RWPE2 (cell line): ENCODE data around the gene BABAM2.

ENCODE experiments used
- ATAC-seq: fragments of 200-7000 bp; cut with Tn5 transposase; 3 replicates; pipeline ENCODE4 v1.9.1; 2021; ENCODE audit warnings: low read depth
- DNase-seq: peaks from one replicate; pipeline ENCODE4 v3.0.0-alpha.2; 2020; ENCODE audit warnings: low spot score
- H3K27ac ChIP-seq: fragments of 450-650 bp; 2 replicates; pipeline ENCODE4 v1.5.1; 2017; ENCODE audit warnings: mild to moderate bottlenecking; ENCODE audit not compliant: poor library complexity, severe bottlenecking
- H3K27me3 ChIP-seq: fragments of 250-450 bp; sonication (Bioruptor Pico); 2 replicates; pipeline ENCODE4 v1.5.1; 2021; ENCODE audit warnings: mild to moderate bottlenecking, moderate library complexity; ENCODE audit not compliant: insufficient read depth, poor library complexity, severe bottlenecking
- H3K36me3 ChIP-seq: fragments of 250-450 bp; sonication (Bioruptor Pico); 2 replicates; pipeline ENCODE4 v1.5.1; 2020; ENCODE audit warnings: low read depth, mild to moderate bottlenecking, moderate library complexity
- H3K4me1 ChIP-seq: fragments of 250-450 bp; sonication (Bioruptor Pico); 2 replicates; pipeline ENCODE4 v1.5.1; 2021; ENCODE audit warnings: mild to moderate bottlenecking, moderate library complexity; ENCODE audit not compliant: insufficient read depth, poor library complexity, severe bottlenecking
- H3K4me3 ChIP-seq: fragments of 250-450 bp; sonication (Bioruptor Pico); 2 replicates; pipeline ENCODE4 v1.5.1; 2021; ENCODE audit warnings: mild to moderate bottlenecking, moderate library complexity; ENCODE audit not compliant: severe bottlenecking
- H3K9me3 ChIP-seq: fragments of 250-450 bp; sonication (Bioruptor Pico); 2 replicates; pipeline ENCODE4 v1.5.1; 2021; ENCODE audit warnings: mild to moderate bottlenecking, moderate library complexity; ENCODE audit not compliant: severe bottlenecking
- TF ChIP-seq, protein P1 (sequence below): fragments of 450-650 bp; IDR thresholded peaks from one replicate; pipeline ENCODE4 v1.5.1; 2017; ENCODE audit warnings: mild to moderate bottlenecking, moderate library complexity; ENCODE audit not compliant: poor library complexity, severe bottlenecking

BABAM2 gene

DNA sequence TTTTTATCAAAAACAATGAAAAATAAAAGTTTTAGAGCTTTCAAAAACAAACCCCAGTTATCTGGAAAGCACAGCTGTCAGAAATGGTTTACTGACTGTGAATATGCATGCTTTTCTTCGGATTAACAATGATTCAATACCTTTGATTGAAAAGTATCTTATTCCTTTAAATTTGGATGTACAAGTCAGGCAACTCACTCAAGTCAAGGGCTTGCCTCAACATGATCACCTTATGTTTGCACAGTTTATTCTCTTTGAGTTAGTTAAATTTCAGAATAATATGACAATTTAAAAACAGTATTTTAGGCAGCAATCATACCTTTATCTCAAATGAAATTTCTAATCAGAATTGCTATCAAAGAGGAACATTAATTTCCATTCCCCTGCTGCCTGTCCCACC, 393.3 kb downstream of the BABAM2 start:
- TF ChIP-seq, protein P1, sequence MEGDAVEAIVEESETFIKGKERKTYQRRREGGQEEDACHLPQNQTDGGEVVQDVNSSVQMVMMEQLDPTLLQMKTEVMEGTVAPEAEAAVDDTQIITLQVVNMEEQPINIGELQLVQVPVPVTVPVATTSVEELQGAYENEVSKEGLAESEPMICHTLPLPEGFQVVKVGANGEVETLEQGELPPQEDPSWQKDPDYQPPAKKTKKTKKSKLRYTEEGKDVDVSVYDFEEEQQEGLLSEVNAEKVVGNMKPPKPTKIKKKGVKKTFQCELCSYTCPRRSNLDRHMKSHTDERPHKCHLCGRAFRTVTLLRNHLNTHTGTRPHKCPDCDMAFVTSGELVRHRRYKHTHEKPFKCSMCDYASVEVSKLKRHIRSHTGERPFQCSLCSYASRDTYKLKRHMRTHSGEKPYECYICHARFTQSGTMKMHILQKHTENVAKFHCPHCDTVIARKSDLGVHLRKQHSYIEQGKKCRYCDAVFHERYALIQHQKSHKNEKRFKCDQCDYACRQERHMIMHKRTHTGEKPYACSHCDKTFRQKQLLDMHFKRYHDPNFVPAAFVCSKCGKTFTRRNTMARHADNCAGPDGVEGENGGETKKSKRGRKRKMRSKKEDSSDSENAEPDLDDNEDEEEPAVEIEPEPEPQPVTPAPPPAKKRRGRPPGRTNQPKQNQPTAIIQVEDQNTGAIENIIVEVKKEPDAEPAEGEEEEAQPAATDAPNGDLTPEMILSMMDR = no peak
- DNase-seq (no peak), ATAC-seq (no peak; the same call in 2 of the 3 replicates)
- Histone ChIP-seq H3K36me3 (no peaks in the 10 kb centered on the region), H3K9me3 (no peaks in the 10 kb centered on the region), H3K4me3 (no peak overlapping the region), H3K27ac (peak overlapping the region; percentile 41), H3K27me3 (no peaks in the 10 kb centered on the region), H3K4me1 (peaks cover 14% of the 10 kb centered on the region)

GRCh38 chr2:28286678-28287077, 396.1 kb downstream of the BABAM2 start:
- TF ChIP-seq, protein P1 = no peak
- no peaks in the 10 kb centered on the region for H3K9me3 ChIP-seq
- peaks cover 17% of the 10 kb centered on the region for H3K4me1 ChIP-seq
- DNase-seq (no peak), ATAC-seq (no peak)
- H3K36me3 ChIP-seq = no peaks in the 10 kb centered on the region
- H3K27me3 ChIP-seq = no peaks in the 10 kb centered on the region
- H3K4me3 ChIP-seq = no peak overlapping the region
- no peak overlapping the region for H3K27ac ChIP-seq

GRCh38 chr2:28287256-28287915, 396.9 kb downstream of the BABAM2 start:
- TF ChIP-seq, protein P1 = no peak
- H3K27me3 ChIP-seq = no peaks in the 10 kb centered on the region
- H3K4me1 ChIP-seq = peaks cover 17% of the 10 kb centered on the region
- H3K36me3 ChIP-seq = no peaks in the 10 kb centered on the region
- ATAC-seq = no peak
- H3K9me3 ChIP-seq = no peaks in the 10 kb centered on the region
- DNase-seq = no peak
- H3K27ac ChIP-seq = no peak overlapping the region
- no peak overlapping the region for H3K4me3 ChIP-seq

GRCh38 chr2:28288620-28289019, 398.1 kb downstream of the BABAM2 start:
- TF ChIP-seq, protein P1 = no peak
- Histone ChIP-seq H3K36me3 (no peaks in the 10 kb centered on the region), H3K27me3 (no peaks in the 10 kb centered on the region), H3K27ac (no peak overlapping the region), H3K4me3 (no peak overlapping the region), H3K9me3 (no peaks in the 10 kb centered on the region), H3K4me1 (peaks cover 16% of the 10 kb centered on the region)
- ATAC-seq (no peak), DNase-seq (no peak)

GRCh38 chr2:28291811-28292440, 401.4 kb downstream of the BABAM2 start:
- H3K4me1 ChIP-seq = peaks cover 24% of the 10 kb centered on the region
- H3K9me3 ChIP-seq = no peaks in the 10 kb centered on the region
- ATAC-seq = no peak
- no peaks in the 10 kb centered on the region for H3K36me3 ChIP-seq
- no peaks in the 10 kb centered on the region for H3K27me3 ChIP-seq
- DNase-seq = no peak
- TF ChIP-seq, protein P1 = no peak
- no peak overlapping the region for H3K4me3 ChIP-seq
- no peak overlapping the region for H3K27ac ChIP-seq
